ENCODE results near the gene SIRT4.
"Not testable (repeated sequence)": the region's sequence is repeated elsewhere in the genome, so short reads cannot be mapped to it uniquely, and the experiment has no call there.

SIRT4 gene, protein sequence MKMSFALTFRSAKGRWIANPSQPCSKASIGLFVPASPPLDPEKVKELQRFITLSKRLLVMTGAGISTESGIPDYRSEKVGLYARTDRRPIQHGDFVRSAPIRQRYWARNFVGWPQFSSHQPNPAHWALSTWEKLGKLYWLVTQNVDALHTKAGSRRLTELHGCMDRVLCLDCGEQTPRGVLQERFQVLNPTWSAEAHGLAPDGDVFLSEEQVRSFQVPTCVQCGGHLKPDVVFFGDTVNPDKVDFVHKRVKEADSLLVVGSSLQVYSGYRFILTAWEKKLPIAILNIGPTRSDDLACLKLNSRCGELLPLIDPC

DNA sequence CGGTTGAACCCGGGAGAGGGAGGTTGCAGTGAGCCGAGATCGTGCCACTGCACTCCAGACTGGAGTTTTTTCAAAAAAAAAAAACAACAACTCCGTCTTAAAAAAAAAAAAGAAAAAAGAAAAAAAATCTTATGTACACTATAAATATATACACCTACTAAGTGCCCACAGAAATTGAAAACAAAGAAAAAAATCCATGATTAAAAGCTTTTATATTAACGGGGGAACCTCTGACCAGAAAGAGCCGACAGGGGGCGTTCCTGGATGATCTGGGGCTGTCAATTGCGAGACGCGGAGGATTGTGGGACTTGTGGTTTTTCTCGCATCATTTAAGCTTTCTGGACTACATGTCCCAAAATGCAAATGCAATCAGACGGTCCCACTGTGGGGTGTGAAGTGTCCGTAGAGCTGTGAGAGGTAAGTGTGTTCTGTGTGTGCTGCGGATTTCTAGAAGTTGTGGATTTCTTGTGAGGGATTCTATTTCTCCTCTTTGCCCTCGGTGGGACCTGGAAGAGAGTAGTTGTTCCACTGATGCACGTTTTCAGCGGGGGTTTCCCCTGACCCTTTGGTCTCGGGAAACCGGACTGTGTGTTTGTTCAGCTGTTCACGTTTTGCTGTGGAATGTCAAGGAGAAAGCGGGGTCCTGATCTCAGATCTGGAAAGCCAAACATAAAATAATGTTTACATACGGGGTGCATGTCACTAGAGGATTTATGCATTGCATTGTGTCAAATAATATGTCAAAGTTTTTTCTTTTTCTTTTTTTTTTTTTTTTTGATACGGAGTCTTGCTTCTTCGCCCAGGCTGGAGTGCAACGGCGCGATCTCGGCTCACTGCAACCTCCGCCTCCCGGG lies at the start of gene SIRT4:
SIRT4 (plus strand) TSS at position 360 of the 854 bp plus-strand sequence. CDS start 1,241 bp downstream, outside the sequence.
- H3K4me3 ChIP-seq (ENCODE audit: low read depth in 1 of 2, low read length in 1 of 2) = peak within 1 kb of the TSS; percentile 69 to 77
- no peaks in the 10 kb centered on the region for H3K27me3 ChIP-seq
- H3K9me3 ChIP-seq = no peaks in the 10 kb centered on the region
- TF ChIP-seq, protein P1, sequence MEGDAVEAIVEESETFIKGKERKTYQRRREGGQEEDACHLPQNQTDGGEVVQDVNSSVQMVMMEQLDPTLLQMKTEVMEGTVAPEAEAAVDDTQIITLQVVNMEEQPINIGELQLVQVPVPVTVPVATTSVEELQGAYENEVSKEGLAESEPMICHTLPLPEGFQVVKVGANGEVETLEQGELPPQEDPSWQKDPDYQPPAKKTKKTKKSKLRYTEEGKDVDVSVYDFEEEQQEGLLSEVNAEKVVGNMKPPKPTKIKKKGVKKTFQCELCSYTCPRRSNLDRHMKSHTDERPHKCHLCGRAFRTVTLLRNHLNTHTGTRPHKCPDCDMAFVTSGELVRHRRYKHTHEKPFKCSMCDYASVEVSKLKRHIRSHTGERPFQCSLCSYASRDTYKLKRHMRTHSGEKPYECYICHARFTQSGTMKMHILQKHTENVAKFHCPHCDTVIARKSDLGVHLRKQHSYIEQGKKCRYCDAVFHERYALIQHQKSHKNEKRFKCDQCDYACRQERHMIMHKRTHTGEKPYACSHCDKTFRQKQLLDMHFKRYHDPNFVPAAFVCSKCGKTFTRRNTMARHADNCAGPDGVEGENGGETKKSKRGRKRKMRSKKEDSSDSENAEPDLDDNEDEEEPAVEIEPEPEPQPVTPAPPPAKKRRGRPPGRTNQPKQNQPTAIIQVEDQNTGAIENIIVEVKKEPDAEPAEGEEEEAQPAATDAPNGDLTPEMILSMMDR (IDR thresholded peaks at IDR 0.05) = peak; percentile 49
- H3K4me1 ChIP-seq (ENCODE audit: control insufficient read depth in 1 of 2, insufficient read depth in 1 of 2, low read depth in 1 of 2, low read length in 1 of 2) = peaks cover 8 to 12% of the 10 kb centered on the region in 2 experiments
- H3K36me3 ChIP-seq = no peaks in the 10 kb centered on the region
- peak within 1 kb of the TSS; percentile 41 for H3K27ac ChIP-seq

- H3K27ac ChIP-seq = peak overlapping the region; percentile 99
- peak overlapping the region; percentile 36 to 62 for H3K4me3 ChIP-seq (ENCODE audit: low read depth in 1 of 2, low read length in 1 of 2)
- peaks cover 18% of the 10 kb centered on the region for H3K36me3 ChIP-seq
- not testable (repeated sequence) for H3K27me3 ChIP-seq, H3K9me3 ChIP-seq
- peaks cover 98 to 99% of the 10 kb centered on the region in 2 experiments for H3K4me1 ChIP-seq (ENCODE audit: control insufficient read depth in 1 of 2, insufficient read depth in 1 of 2, low read depth in 1 of 2, low read length in 1 of 2)
Measured at GRCh38 chr12:120253313-120253712, 48.8 kb upstream of the SIRT4 start.

GRCh38 chr12:120254809-120255208 lies 47.3 kb upstream of the SIRT4 start:
- H3K4me3 ChIP-seq (ENCODE audit: low read depth in 1 of 2, low read length in 1 of 2) = peak overlapping the region in 1 of 2 experiments; percentile 62
- H3K27ac ChIP-seq = peak overlapping the region; percentile 99
- peaks cover 98 to 99% of the 10 kb centered on the region in 2 experiments for H3K4me1 ChIP-seq (ENCODE audit: control insufficient read depth in 1 of 2, insufficient read depth in 1 of 2, low read depth in 1 of 2, low read length in 1 of 2)
- no peaks in the 10 kb centered on the region for H3K9me3 ChIP-seq
- TF ChIP-seq, protein P1 (IDR thresholded peaks at IDR 0.05) = no peak
- no peaks in the 10 kb centered on the region for H3K27me3 ChIP-seq
- peaks cover 19% of the 10 kb centered on the region for H3K36me3 ChIP-seq

- TF ChIP-seq, protein P1 (IDR thresholded peaks at IDR 0.05) = no peak
- Histone ChIP-seq H3K4me3 (ENCODE audit: low read depth in 1 of 2, low read length in 1 of 2) (no peak overlapping the region), H3K27me3 (no peaks in the 10 kb centered on the region), H3K27ac (peak overlapping the region; percentile 99), H3K9me3 (no peaks in the 10 kb centered on the region), H3K4me1 (ENCODE audit: control insufficient read depth in 1 of 2, insufficient read depth in 1 of 2, low read depth in 1 of 2, low read length in 1 of 2) (peaks cover 98 to 99% of the 10 kb centered on the region in 2 experiments), H3K36me3 (peaks cover 37% of the 10 kb centered on the region)
Measured at GRCh38 chr12:120257041-120257821, 44.9 kb upstream of the SIRT4 start.

DNA sequence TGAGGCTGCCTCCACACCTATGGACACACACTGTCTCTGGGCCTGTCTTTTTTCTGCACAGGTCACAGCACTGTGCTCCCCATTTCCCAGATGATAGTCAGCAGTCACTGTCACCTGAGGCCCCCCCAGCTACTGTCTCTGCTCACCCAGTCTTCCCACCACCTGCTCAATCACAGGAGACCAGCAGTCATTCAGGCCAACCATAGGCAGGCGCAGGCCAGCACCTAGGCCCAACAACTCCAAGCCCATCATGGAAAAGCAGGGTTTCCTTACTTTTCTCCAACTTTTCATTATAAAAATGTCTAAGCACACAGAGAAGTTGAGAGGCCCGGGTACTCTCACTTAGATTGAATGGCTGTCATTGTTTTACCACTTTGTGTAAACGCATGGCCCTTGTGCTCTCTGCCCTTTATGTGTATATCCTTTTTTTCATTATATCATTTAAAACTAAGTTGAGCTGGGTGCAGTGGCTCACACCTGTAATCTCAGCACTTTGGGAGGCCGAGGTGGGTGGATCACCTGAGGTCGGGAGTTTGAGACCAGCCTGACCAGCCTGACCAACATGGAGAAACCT lies 43.7 kb upstream of the SIRT4 start:
- Histone ChIP-seq H3K36me3 (peaks cover 43% of the 10 kb centered on the region), H3K9me3 (no peaks in the 10 kb centered on the region), H3K27ac (peak overlapping the region; percentile 99), H3K4me3 (ENCODE audit: low read depth in 1 of 2, low read length in 1 of 2) (peak overlapping the region in 1 of 2 experiments; percentile 86), H3K4me1 (ENCODE audit: control insufficient read depth in 1 of 2, insufficient read depth in 1 of 2, low read depth in 1 of 2, low read length in 1 of 2) (peaks cover 98% of the 10 kb centered on the region in 2 experiments), H3K27me3 (no peaks in the 10 kb centered on the region)
- TF ChIP-seq, protein P1 (IDR thresholded peaks at IDR 0.05) = no peak
